ENCODE data around the gene STK17B. TPM values are rescaled to one million over a fixed set of nuclear protein-coding genes. Genes with fewer than 3 reads are reported as not detected.

Gene STK17B
- total and polyA plus RNA-seq, 10 of the 15 experiments (the other 5 are each of a cell fraction or from before 2014, with no cell fraction given) = 21.2 to 108 (median 53.7) TPM

DNA sequence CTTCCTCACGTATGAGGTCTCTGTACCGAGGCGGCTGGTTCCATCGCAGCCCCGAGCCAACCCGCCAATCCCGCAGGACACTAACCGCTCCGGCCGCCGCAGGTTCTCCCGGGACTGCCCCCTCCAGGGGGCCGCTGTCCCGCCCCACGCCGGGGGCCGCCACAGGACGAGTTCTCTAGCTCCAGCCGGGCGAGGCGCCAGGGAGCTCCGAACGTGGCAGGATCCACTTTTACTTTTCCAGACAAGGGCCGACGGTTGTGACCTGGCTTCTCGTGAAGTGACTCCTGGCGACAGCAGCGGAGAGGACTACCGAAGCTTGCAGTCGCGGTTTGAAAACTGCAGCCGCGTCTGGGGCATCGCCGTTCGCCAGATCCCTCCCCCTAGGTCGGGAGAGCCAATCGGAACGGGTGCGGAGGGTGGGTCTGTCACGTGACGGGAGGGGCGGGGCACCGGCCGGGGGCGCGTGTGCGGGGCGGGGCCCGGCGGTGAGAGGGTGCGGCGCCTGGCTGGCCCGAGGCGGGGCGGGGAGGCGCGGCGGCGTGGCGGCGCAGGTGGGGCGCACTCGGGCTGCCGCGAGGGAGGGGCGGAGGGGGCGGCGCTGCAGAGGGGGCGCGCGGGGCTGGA is at the start of gene STK17B (continued):
- TF ChIP-seq TCF3 (IDR thresholded peaks at IDR 0.05; ENCODE audit: borderline replicate concordance, insufficient read depth, low read depth, low read length) (peak; percentile 79; the same call in 1 of the 2 replicates), SMARCA5 (IDR thresholded peaks at IDR 0.05) (no peak), RFX5 (IDR thresholded peaks at IDR 0.05; ENCODE audit: low read depth, low read length) (peak; percentile 64; the same call in 1 of the 2 replicates), MEF2B (IDR thresholded peaks at IDR 0.05; ENCODE audit: partially characterized antibody, poor library complexity, severe bottlenecking) (no peak), KDM1A (IDR thresholded peaks at IDR 0.05; ENCODE audit: borderline replicate concordance) (no peak), NFYA (IDR thresholded peaks at IDR 0.05; ENCODE audit: borderline replicate concordance, low read depth, low read length) (no peak), RBBP5 (conservative IDR thresholded peaks at IDR 0.05) (no peak), SPI1 (IDR thresholded peaks at IDR 0.05; ENCODE audit: borderline replicate concordance, insufficient read depth, low read depth, low read length) (no peak), SRF (IDR thresholded peaks at IDR 0.05; ENCODE audit: low read depth in 2 of 2, low read length in 2 of 2) (no peak), STAT1 (conservative IDR thresholded peaks at IDR 0.05) (no peak), MLLT1 (IDR thresholded peaks at IDR 0.05) (peak; percentile 97)
- TF ChIP-seq, protein P1, sequence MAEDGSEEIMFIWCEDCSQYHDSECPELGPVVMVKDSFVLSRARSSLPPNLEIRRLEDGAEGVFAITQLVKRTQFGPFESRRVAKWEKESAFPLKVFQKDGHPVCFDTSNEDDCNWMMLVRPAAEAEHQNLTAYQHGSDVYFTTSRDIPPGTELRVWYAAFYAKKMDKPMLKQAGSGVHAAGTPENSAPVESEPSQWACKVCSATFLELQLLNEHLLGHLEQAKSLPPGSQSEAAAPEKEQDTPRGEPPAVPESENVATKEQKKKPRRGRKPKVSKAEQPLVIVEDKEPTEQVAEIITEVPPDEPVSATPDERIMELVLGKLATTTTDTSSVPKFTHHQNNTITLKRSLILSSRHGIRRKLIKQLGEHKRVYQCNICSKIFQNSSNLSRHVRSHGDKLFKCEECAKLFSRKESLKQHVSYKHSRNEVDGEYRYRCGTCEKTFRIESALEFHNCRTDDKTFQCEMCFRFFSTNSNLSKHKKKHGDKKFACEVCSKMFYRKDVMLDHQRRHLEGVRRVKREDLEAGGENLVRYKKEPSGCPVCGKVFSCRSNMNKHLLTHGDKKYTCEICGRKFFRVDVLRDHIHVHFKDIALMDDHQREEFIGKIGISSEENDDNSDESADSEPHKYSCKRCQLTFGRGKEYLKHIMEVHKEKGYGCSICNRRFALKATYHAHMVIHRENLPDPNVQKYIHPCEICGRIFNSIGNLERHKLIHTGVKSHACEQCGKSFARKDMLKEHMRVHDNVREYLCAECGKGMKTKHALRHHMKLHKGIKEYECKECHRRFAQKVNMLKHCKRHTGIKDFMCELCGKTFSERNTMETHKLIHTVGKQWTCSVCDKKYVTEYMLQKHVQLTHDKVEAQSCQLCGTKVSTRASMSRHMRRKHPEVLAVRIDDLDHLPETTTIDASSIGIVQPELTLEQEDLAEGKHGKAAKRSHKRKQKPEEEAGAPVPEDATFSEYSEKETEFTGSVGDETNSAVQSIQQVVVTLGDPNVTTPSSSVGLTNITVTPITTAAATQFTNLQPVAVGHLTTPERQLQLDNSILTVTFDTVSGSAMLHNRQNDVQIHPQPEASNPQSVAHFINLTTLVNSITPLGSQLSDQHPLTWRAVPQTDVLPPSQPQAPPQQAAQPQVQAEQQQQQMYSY (CRISPR knock-in tag; IDR thresholded peaks at IDR 0.05) = no peak
- TF ChIP-seq, protein P2, sequence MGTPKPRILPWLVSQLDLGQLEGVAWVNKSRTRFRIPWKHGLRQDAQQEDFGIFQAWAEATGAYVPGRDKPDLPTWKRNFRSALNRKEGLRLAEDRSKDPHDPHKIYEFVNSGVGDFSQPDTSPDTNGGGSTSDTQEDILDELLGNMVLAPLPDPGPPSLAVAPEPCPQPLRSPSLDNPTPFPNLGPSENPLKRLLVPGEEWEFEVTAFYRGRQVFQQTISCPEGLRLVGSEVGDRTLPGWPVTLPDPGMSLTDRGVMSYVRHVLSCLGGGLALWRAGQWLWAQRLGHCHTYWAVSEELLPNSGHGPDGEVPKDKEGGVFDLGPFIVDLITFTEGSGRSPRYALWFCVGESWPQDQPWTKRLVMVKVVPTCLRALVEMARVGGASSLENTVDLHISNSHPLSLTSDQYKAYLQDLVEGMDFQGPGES (IDR thresholded peaks at IDR 0.05) = no peak; the same call in 1 of the 2 replicates
- TF ChIP-seq, protein P3, sequence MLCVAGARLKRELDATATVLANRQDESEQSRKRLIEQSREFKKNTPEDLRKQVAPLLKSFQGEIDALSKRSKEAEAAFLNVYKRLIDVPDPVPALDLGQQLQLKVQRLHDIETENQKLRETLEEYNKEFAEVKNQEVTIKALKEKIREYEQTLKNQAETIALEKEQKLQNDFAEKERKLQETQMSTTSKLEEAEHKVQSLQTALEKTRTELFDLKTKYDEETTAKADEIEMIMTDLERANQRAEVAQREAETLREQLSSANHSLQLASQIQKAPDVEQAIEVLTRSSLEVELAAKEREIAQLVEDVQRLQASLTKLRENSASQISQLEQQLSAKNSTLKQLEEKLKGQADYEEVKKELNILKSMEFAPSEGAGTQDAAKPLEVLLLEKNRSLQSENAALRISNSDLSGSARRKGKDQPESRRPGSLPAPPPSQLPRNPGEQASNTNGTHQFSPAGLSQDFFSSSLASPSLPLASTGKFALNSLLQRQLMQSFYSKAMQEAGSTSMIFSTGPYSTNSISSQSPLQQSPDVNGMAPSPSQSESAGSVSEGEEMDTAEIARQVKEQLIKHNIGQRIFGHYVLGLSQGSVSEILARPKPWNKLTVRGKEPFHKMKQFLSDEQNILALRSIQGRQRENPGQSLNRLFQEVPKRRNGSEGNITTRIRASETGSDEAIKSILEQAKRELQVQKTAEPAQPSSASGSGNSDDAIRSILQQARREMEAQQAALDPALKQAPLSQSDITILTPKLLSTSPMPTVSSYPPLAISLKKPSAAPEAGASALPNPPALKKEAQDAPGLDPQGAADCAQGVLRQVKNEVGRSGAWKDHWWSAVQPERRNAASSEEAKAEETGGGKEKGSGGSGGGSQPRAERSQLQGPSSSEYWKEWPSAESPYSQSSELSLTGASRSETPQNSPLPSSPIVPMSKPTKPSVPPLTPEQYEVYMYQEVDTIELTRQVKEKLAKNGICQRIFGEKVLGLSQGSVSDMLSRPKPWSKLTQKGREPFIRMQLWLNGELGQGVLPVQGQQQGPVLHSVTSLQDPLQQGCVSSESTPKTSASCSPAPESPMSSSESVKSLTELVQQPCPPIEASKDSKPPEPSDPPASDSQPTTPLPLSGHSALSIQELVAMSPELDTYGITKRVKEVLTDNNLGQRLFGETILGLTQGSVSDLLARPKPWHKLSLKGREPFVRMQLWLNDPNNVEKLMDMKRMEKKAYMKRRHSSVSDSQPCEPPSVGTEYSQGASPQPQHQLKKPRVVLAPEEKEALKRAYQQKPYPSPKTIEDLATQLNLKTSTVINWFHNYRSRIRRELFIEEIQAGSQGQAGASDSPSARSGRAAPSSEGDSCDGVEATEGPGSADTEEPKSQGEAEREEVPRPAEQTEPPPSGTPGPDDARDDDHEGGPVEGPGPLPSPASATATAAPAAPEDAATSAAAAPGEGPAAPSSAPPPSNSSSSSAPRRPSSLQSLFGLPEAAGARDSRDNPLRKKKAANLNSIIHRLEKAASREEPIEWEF (IDR thresholded peaks at IDR 0.05; ENCODE audit: insufficient replicate concordance, low read depth, low read length) = no peak

Data from GM12878 (cell line).